ENCODE data around the gene EYS.
"Not testable (repeated sequence)": the region's sequence is repeated elsewhere in the genome, so short reads cannot be mapped to it uniquely, and the experiment has no call there.

The EYS gene

DNA sequence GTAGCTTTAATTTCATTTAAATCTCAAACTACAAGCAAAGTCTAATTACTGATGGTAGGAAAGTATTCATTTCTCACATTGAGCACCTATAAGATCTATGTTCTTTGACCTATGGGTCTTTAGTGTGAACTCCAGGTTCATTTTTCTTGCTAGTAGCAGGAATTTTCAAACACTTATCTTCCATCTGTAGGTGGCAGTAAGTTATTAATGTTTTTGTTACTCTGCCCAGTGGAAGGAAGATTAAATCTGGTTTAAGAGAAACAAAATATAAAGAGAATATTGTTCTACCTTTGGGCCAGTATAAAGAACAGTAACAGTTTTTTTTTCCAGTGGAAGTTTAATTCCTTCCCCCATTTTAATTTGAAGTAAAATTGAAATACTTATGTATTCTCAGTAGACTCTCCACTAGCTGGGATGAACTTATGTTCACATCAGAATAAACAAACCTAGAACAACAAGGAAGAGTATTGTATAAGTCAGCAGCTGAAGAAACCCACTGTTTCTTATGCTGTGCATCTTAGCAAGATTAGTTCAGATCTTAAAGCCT is 1743.2 kb downstream of the EYS start:
- DNase-seq (ENCODE audit: low read depth in 3 of 3), result no peak

GRCh38 chr6:63953336-63954021 is 1753.5 kb downstream of the EYS start:
- not testable (repeated sequence) for DNase-seq (ENCODE audit: low read depth in 3 of 3)

DNA sequence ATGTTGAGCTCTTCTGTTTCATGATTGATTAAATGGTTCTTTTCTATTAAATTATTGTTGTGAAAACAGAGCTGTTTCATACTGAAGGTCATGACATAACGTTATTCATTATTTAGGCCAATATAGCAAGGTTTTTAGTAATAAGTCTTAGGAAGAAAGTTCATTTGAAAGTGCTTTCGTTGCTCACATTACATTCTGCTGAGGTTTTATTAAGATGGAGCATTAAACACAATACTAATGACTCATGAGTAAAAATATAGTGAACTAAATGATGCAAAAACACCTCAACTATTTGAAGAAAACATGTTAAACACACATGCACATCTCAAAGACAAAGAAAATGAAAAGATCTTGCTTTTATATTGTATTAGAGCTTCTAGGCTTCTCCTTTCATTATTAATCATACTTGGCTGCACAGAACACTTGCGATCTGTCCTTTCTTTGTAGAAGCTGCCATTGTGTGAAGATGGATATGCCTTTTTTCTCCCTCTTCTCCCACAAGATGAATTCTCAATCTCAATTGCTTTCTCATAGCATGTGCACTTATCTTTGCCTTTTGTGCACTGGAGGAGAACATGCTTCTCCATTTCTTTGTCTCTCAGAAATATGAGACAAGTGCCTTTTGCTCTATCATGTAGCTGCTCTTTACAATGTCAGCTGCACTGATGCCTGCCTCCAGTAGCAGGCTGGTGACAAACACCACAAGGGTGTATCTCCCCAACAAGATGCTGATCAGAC is 1759.1 kb downstream of the EYS start:
- DNase-seq (ENCODE audit: low read depth in 3 of 3), result no peak

DNA sequence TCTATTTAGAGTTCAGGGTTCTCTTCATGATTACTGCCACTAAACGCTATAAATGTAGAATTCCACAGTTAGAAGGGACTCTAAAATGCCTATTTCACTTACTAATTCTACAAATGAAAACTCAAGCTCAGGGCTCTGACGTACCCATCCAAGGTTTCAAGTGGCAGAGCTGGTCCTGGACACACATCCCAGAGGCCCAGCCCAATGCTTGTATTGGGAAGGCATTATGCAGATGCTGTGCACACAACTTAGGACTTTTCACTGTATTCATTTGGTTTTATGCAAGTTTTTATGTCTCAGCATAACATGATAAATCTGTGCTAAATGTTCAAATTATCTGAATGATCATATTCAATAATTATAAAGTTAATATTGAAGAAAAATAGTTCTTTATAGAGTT is 1761.0 kb downstream of the EYS start:
- no peak for DNase-seq (ENCODE audit: low read depth in 3 of 3)

DNA sequence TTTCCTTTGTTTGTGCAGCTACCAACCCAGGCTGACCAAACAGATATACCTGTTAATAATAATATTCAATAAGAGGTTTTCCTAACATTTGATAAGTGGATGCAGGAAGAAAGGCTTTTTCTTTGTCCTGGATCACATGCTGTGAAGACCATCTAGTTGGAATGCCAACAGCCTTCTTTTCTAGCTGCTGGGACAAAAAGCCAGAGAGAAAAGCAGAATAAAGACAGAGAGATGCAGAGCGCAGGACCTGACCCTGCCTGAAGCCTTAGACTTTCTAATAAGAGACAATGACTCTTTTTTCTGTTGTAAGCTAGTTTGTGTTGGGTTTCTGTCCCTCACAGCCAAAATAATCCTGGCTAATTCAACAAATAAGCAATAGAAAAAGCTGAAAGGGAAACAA is 1763.2 kb downstream of the EYS start:
- DNase-seq (ENCODE audit: low read depth in 3 of 3), result no peak

- DNase-seq (ENCODE audit: low read depth in 3 of 3), result no peak
Measured at GRCh38 chr6:63941747-63942470, 1765.1 kb downstream of the EYS start.

DNA sequence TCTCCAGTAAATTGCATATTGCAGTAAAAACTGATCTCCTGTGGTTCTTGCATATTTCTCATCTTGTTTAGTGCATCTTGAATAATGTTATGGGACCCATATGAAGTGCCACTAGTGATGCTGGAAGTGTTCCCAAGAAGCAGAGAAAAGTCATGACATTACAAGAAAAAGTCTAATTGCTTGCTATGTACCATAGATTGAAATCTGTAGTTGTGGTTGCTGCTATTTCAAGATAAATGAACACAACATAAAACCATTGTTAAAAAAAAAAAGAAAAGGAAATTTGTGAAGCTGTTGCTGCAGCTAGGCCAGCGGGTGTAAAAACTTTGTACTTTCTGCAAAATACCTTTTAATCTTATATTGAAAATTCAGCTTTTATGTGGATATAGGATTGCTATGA is 1767.0 kb downstream of the EYS start:
- no peak for DNase-seq (ENCODE audit: low read depth in 3 of 3)

DNA sequence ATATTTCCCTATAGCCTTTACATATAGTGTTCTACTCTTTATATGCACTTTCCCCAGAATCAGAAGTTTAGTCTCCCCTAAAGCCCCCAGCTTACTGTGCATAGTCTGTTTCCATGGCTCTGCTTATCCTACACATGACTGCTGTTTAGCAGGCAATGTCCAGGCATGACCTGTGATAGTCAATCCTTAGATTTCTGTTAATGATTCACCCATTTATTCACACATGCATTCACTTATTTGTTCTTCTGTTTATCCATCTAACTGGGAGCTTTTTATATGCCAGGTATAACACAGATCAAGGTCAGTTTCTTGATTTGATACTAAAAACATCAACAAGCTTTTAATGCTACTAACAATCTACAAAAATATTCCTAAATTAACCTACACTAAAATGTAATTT is 1770.6 kb downstream of the EYS start:
- no peak for DNase-seq (ENCODE audit: low read depth in 3 of 3)

GRCh38 chr6:63935732-63936131 is 1771.3 kb downstream of the EYS start:
- no peak for DNase-seq (ENCODE audit: low read depth in 3 of 3)

DNA sequence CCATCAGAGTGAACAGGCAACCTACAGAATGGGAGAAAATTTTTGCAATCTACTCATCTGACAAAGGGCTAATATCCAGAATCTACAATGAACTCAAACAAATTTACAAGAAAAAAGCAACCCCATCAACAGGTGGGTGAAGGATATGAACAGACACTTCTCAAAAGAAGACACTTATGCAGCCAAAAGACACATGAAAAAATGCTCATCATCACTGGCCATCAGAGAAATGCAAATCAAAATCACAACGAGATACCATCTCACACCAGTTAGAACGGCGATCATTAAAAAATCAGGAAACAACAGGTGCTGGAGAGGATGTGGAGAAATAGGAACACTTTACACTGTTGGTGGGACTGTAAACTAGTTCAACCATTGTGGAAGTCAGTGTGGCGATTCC is 1773.1 kb downstream of the EYS start:
- not testable (repeated sequence) for DNase-seq (ENCODE audit: low read depth in 3 of 3)

- no peak for DNase-seq (ENCODE audit: low read depth in 3 of 3)
Measured at GRCh38 chr6:63930848-63931247, 1776.2 kb downstream of the EYS start.

DNA sequence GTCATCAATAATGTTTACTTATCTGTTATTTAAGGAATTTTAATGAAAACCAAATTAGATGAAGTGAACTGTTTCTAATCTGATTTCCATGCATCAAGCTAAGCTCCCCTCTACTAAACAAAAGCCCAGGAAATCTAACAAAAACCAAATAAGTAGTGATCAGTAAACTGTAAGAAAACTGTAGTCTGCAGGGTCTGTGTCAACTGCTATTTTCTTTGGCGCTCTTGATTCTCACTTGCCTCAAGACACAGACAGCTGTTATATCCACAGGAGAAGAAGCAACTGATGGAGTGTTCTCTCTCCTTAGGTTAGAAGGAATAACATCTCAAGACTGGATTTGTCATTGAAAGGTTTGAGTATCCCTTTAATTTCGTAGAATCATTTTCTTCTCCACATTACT is 1777.9 kb downstream of the EYS start:
- DNase-seq (ENCODE audit: low read depth in 3 of 3), result no peak

- no peak for DNase-seq (ENCODE audit: low read depth in 3 of 3)
Measured at GRCh38 chr6:63928613-63929012, 1778.4 kb downstream of the EYS start.

GRCh38 chr6:63926950-63927927 is 1779.8 kb downstream of the EYS start:
- DNase-seq (ENCODE audit: low read depth in 3 of 3), result no peak

- DNase-seq (ENCODE audit: low read depth in 3 of 3), result no peak
Measured at GRCh38 chr6:63926258-63926780, 1780.7 kb downstream of the EYS start.

DNA sequence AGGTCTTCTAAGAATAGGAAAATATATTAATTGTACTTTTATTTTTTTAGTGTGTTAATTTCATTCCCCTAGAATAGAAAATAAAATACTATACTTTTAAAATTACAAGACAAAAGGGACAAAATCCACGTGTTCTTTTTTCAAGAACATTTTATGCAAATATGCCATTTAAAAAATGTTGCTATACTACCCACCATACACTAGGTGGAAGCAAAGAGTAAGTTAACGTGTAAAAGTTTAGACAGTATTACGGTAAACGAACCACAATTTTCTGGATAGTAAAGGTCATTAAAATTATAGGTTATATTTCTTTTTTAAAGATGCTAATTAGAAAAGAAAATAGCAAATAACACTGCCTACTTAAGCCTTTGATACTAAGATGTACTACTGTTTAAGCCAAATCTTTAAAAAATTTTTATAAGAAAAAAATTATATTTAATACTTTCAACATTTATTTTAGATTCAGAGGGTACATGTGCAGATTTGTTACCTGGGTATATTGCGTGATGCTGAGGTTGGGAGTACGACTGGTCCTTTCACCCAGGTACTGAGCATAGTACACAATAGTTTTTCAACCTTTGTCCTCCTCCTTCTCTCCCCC is 1783.8 kb downstream of the EYS start:
- DNase-seq (ENCODE audit: low read depth in 3 of 3), result no peak

DNA sequence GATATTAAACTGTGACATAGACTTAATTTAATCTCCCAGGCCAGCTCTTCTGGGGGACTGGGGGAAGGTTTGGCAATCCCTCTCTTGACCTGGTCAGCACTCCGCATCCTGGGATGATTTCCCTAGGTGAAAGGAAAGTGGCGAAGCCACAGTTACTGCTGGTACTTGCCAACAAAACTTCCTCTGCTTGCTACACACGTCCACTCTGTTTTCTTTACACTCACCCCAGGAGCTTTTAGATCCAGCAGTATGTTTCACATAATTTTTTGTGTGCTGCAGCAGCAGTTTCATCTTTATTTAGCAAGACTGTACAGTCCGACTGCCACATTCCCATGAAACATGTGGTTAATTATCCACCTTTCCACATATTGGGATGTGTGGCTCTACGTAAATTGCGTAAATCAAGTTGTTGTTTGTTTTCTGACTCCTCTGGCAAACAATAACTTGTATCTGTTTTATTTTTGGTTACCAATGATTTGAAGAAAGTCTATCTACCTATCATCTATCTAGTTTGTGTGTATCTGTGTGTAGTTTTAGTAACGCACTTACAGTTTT is 1787.4 kb downstream of the EYS start:
- no peak for DNase-seq (ENCODE audit: low read depth in 3 of 3)

DNA sequence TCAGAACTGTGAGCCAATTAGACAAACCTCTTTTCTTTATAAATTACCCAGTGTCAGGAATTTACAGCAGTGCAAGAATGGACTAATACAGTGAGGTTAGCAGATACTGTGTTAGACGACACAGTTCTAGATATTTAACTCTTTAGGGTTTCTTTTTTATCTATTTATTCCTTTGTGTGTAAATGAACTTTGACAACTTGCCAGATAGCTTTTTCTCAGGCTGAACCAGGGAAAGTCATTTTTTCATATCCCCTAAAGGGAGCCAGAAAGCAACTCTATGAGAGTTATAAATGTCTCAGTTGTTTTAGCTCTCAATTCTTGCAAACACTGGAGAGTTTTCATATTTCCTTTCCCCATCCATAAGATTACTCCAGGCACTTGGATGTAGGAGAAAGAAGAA is 1794.1 kb downstream of the EYS start:
- no peak for DNase-seq (ENCODE audit: low read depth in 3 of 3)

GRCh38 chr6:63910863-63911551 is 1796.0 kb downstream of the EYS start:
- DNase-seq (ENCODE audit: low read depth in 3 of 3), result no peak
